Measurements from ENCODE around the gene EHD3.

DNA sequence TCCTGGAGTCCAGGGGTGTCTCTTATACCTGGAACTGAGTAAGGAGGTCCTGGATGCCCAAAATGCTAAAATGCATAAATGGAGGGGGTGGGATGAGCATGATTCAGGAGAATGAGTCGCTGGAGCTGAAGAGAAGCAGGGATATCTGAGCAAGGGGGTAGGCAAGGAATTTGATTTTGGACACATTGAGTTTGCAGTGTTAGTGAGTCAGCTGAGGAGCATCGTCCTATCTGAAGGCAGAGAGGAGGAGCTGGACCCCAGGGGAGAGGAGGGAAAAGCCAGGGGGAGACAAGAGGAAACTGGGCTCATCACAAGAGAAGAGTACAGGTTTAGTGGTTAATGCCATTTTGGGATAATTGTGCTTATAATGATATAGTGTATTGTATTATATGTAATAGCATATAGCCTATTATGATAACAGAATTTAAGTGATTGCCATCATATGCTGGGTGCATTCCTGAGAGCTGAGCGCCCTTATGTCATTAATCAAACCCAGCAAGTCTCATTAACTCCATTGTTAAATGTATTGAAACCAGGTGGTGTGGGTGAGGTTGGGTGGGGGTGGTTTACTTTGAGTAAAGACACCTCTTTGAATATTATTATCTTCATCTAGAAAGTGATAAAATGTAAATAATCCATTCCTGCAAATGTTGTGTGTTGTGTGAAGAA, 12.4 kb downstream of the EHD3 start:
- TF ChIP-seq POLR2A (IDR thresholded peaks at IDR 0.05): no peak
- TF ChIP-seq, protein P1, sequence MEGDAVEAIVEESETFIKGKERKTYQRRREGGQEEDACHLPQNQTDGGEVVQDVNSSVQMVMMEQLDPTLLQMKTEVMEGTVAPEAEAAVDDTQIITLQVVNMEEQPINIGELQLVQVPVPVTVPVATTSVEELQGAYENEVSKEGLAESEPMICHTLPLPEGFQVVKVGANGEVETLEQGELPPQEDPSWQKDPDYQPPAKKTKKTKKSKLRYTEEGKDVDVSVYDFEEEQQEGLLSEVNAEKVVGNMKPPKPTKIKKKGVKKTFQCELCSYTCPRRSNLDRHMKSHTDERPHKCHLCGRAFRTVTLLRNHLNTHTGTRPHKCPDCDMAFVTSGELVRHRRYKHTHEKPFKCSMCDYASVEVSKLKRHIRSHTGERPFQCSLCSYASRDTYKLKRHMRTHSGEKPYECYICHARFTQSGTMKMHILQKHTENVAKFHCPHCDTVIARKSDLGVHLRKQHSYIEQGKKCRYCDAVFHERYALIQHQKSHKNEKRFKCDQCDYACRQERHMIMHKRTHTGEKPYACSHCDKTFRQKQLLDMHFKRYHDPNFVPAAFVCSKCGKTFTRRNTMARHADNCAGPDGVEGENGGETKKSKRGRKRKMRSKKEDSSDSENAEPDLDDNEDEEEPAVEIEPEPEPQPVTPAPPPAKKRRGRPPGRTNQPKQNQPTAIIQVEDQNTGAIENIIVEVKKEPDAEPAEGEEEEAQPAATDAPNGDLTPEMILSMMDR (IDR thresholded peaks at IDR 0.05): no peak
